GM12878 (cell line): ENCODE results near the gene CUL9. TPM values are rescaled to one million over a fixed set of nuclear protein-coding genes. Genes with fewer than 3 reads are reported as not detected.

ENCODE experiments used
- ASH2L ChIP-seq: fragments of 300-600, 200-600 bp; sonication (generic); IDR thresholded peaks from 2 replicates; pipeline ENCODE4 v1.6.1; 2017; ENCODE audit warnings: low read depth, mild to moderate bottlenecking, borderline replicate concordance
- CHD1 ChIP-seq: IDR thresholded peaks from 2 replicates; pipeline ENCODE4 v1.6.1; 2012; ENCODE audit warnings: low read depth, low read length, improper control_type of control experiment
- HDAC6 ChIP-seq: fragments of 200-600 bp; sonication (generic); IDR thresholded peaks from one replicate; pipeline ENCODE4 v1.8.0; 2017; ENCODE audit warnings: antibody characterized with exemption; ENCODE audit not compliant: unreplicated experiment
- IKZF1 ChIP-seq: fragments of 450-650 bp; conservative IDR thresholded peaks from 2 replicates; pipeline ENCODE4 v1.6.1; 2017; ENCODE audit warnings: antibody characterized with exemption, mild to moderate bottlenecking
- MTA3 ChIP-seq: IDR thresholded peaks from 2 replicates; pipeline ENCODE4 v1.6.1; 2012; ENCODE audit warnings: low read length, inconsistent platforms, borderline replicate concordance
- NR2C1 ChIP-seq: fragments of 450-650 bp; IDR thresholded peaks from 2 replicates; pipeline ENCODE4 v1.6.1; 2017; ENCODE audit warnings: antibody characterized with exemption, mild to moderate bottlenecking, moderate library complexity
- PML ChIP-seq: IDR thresholded peaks from 2 replicates; pipeline ENCODE4 v1.6.1; 2012; ENCODE audit warnings: low read length, inconsistent platforms
- RAD51 ChIP-seq: fragments of 450-650 bp; IDR thresholded peaks from 2 replicates; pipeline ENCODE4 v1.6.1; 2016; ENCODE audit warnings: moderate library complexity, mild to moderate bottlenecking, inconsistent platforms
- ZNF384 ChIP-seq: IDR thresholded peaks from 2 replicates; pipeline ENCODE4 v1.6.1; 2012; ENCODE audit warnings: low read depth, mild to moderate bottlenecking, low read length, improper control_type of control experiment, borderline replicate concordance
- polyA plus RNA-seq, 11 experiments: library from polyadenylated mRNA; depleted of rRNA in 4 of 11; unstranded in 6 of 11; stranded (reverse) in 5 of 11; fragments of >200 nt; fragmentation: Nextera tagmentation in 4 of 11; fragmentation: Illumina TruSeq in 1 of 11; extraction: Ambion mirVana in 4 of 11; extraction: Trizol in 1 of 11; gene quantifications; 1 replicate in 1 of 11; 2 replicates in 10 of 11; pipeline versions ENCODE4 v1.2.1 to v1.2.3, GENCODE V29; 2011 to 2016; ENCODE audit warnings: inconsistent platforms in 2 of 11, missing spikeins in 2 of 11, low read depth in 1 of 11
- total RNA-seq, 4 experiments: library from RNA; depleted of rRNA in 3 of 4; stranded (reverse); fragments of >200 nt in 3 of 4; fragmentation: Illumina TruSeq in 1 of 4; extraction: Trizol in 1 of 4; gene quantifications; 2 replicates each; pipeline versions ENCODE4 v1.2.1 to v1.2.3, GENCODE V29; 2013 to 2021
- TF ChIP-seq, protein P1 (sequence below): fragments of 450-650 bp; formaldehyde crosslinking; IDR thresholded peaks from 2 replicates; pipeline ENCODE4 v1.4.0; 2022; ENCODE audit warnings: mild to moderate bottlenecking, moderate library complexity
- TF ChIP-seq, protein P2 (sequence below): fragments of 450-650 bp; IDR thresholded peaks from 2 replicates; pipeline ENCODE4 v1.6.1; 2017; ENCODE audit warnings: mild to moderate bottlenecking, moderate library complexity
- TF ChIP-seq, protein P3 (sequence below): fragments of 450-650 bp; IDR thresholded peaks from 2 replicates; pipeline ENCODE4 v1.6.1; 2017; ENCODE audit warnings: antibody characterized with exemption, mild to moderate bottlenecking, moderate library complexity
- TF ChIP-seq, protein P4 (sequence below): IDR thresholded peaks from 2 replicates; pipeline ENCODE4 v1.6.1; 2012; ENCODE audit warnings: improper control_type of control experiment, low read depth, low read length; ENCODE audit not compliant: insufficient replicate concordance

CUL9 gene
- total and polyA plus RNA-seq, 10 of the 15 experiments (the other 5 are each of a cell fraction or from before 2014, with no cell fraction given), result 1.2 to 48.3 (median 17.2) TPM

DNA sequence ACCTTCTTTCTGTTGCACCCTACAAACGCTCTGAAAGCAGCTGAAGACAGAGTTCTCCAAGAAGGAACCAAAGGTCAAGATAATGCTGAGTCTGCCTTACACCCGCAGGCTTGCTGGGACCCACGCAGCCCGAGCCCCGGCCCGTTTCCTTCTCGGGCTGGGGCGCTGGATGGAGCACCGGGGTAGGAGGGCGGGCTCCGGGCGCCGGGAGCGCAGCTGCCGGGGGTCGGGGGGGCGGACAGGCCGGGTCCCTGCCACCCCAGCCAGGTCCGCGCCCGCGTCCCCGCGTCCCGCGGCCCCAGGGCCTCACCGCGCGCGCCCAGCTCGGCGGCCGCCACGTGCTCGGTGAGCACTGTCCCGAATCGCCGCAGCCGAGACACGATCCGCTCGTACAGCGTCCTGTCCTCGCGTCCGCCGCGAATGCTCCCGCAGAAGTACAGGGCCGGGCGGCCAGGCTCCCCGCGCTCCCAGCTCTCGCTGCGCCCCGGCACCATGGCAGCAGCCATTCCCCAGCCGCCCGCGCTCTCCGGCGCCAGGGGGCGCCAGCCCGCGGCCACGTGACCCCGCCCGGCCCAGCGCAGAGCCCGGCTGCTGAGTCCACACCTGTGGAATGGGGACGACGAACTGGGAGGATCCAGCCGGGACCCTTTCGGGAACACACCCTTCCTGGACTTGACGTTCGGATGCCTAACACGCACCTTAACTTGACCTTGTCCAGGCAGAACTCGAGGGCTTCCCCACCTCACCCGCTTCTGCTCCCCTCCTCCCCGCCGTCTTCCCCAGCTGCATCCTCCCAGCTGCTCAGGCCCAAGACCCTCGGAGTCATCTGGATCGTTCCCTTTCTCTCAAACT is 47.2 kb downstream of the CUL9 start, which contains the start of gene DNPH1 (continued):
- TF ChIP-seq, protein P1, sequence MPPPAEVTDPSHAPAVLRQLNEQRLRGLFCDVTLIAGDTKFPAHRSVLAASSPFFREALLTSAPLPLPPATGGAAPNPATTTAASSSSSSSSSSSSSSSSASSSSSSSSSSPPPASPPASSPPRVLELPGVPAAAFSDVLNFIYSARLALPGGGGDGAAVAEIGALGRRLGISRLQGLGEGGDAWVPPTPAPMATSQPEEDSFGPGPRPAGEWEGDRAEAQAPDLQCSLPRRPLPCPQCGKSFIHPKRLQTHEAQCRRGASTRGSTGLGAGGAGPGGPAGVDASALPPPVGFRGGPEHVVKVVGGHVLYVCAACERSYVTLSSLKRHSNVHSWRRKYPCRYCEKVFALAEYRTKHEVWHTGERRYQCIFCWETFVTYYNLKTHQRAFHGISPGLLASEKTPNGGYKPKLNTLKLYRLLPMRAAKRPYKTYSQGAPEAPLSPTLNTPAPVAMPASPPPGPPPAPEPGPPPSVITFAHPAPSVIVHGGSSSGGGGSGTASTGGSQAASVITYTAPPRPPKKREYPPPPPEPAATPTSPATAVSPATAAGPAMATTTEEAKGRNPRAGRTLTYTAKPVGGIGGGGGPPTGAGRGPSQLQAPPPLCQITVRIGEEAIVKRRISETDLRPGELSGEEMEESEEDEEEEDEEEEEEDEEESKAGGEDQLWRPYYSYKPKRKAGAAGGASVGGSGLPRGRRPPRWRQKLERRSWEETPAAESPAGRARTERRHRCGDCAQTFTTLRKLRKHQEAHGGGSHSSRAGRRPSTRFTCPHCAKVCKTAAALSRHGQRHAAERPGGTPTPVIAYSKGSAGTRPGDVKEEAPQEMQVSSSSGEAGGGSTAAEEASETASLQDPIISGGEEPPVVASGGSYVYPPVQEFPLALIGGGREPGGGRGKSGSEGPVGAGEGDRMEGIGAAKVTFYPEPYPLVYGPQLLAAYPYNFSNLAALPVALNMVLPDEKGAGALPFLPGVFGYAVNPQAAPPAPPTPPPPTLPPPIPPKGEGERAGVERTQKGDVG (CRISPR knock-in tag), result no peak
- no peak for TF ChIP-seq CHD1
- TF ChIP-seq, protein P2, sequence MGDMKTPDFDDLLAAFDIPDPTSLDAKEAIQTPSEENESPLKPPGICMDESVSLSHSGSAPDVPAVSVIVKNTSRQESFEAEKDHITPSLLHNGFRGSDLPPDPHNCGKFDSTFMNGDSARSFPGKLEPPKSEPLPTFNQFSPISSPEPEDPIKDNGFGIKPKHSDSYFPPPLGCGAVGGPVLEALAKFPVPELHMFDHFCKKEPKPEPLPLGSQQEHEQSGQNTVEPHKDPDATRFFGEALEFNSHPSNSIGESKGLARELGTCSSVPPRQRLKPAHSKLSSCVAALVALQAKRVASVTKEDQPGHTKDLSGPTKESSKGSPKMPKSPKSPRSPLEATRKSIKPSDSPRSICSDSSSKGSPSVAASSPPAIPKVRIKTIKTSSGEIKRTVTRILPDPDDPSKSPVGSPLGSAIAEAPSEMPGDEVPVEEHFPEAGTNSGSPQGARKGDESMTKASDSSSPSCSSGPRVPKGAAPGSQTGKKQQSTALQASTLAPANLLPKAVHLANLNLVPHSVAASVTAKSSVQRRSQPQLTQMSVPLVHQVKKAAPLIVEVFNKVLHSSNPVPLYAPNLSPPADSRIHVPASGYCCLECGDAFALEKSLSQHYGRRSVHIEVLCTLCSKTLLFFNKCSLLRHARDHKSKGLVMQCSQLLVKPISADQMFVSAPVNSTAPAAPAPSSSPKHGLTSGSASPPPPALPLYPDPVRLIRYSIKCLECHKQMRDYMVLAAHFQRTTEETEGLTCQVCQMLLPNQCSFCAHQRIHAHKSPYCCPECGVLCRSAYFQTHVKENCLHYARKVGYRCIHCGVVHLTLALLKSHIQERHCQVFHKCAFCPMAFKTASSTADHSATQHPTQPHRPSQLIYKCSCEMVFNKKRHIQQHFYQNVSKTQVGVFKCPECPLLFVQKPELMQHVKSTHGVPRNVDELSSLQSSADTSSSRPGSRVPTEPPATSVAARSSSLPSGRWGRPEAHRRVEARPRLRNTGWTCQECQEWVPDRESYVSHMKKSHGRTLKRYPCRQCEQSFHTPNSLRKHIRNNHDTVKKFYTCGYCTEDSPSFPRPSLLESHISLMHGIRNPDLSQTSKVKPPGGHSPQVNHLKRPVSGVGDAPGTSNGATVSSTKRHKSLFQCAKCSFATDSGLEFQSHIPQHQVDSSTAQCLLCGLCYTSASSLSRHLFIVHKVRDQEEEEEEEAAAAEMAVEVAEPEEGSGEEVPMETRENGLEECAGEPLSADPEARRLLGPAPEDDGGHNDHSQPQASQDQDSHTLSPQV, result peak; percentile 89
- no peak for TF ChIP-seq MTA3
- TF ChIP-seq, protein P3, sequence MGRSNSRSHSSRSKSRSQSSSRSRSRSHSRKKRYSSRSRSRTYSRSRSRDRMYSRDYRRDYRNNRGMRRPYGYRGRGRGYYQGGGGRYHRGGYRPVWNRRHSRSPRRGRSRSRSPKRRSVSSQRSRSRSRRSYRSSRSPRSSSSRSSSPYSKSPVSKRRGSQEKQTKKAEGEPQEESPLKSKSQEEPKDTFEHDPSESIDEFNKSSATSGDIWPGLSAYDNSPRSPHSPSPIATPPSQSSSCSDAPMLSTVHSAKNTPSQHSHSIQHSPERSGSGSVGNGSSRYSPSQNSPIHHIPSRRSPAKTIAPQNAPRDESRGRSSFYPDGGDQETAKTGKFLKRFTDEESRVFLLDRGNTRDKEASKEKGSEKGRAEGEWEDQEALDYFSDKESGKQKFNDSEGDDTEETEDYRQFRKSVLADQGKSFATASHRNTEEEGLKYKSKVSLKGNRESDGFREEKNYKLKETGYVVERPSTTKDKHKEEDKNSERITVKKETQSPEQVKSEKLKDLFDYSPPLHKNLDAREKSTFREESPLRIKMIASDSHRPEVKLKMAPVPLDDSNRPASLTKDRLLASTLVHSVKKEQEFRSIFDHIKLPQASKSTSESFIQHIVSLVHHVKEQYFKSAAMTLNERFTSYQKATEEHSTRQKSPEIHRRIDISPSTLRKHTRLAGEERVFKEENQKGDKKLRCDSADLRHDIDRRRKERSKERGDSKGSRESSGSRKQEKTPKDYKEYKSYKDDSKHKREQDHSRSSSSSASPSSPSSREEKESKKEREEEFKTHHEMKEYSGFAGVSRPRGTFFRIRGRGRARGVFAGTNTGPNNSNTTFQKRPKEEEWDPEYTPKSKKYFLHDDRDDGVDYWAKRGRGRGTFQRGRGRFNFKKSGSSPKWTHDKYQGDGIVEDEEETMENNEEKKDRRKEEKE, result 0 out of 2 replicates have a peak, but pooled peaks have one; percentile 43
- peak; percentile 79 for TF ChIP-seq RAD51
- TF ChIP-seq PML, result no peak
- TF ChIP-seq, protein P4, sequence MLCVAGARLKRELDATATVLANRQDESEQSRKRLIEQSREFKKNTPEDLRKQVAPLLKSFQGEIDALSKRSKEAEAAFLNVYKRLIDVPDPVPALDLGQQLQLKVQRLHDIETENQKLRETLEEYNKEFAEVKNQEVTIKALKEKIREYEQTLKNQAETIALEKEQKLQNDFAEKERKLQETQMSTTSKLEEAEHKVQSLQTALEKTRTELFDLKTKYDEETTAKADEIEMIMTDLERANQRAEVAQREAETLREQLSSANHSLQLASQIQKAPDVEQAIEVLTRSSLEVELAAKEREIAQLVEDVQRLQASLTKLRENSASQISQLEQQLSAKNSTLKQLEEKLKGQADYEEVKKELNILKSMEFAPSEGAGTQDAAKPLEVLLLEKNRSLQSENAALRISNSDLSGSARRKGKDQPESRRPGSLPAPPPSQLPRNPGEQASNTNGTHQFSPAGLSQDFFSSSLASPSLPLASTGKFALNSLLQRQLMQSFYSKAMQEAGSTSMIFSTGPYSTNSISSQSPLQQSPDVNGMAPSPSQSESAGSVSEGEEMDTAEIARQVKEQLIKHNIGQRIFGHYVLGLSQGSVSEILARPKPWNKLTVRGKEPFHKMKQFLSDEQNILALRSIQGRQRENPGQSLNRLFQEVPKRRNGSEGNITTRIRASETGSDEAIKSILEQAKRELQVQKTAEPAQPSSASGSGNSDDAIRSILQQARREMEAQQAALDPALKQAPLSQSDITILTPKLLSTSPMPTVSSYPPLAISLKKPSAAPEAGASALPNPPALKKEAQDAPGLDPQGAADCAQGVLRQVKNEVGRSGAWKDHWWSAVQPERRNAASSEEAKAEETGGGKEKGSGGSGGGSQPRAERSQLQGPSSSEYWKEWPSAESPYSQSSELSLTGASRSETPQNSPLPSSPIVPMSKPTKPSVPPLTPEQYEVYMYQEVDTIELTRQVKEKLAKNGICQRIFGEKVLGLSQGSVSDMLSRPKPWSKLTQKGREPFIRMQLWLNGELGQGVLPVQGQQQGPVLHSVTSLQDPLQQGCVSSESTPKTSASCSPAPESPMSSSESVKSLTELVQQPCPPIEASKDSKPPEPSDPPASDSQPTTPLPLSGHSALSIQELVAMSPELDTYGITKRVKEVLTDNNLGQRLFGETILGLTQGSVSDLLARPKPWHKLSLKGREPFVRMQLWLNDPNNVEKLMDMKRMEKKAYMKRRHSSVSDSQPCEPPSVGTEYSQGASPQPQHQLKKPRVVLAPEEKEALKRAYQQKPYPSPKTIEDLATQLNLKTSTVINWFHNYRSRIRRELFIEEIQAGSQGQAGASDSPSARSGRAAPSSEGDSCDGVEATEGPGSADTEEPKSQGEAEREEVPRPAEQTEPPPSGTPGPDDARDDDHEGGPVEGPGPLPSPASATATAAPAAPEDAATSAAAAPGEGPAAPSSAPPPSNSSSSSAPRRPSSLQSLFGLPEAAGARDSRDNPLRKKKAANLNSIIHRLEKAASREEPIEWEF, result no peak
- peak; percentile 66 for TF ChIP-seq HDAC6
- peak; percentile 90 for TF ChIP-seq IKZF1
- TF ChIP-seq ZNF384, result no peak
- TF ChIP-seq ASH2L, result no peak
- TF ChIP-seq NR2C1, result peak; percentile 58; the same call in 1 of the 2 replicates
